Hematopoietic multipotent progenitor cell treated with erythropoietin and hydrocortisone succinate and interleukin-3 and kit ligand, for 15 days (in vitro differentiated cells): ENCODE measurements around the gene ATP2B1.
"Not testable (repeated sequence)": the region's sequence is repeated elsewhere in the genome, so short reads cannot be mapped to it uniquely, and the experiment has no call there.

ENCODE experiments used
- DNase-seq: peaks from one replicate; pipeline ENCODE4 v3.0.0-alpha.2; 2015; ENCODE audit warnings: low spot score

Gene ATP2B1

DNA sequence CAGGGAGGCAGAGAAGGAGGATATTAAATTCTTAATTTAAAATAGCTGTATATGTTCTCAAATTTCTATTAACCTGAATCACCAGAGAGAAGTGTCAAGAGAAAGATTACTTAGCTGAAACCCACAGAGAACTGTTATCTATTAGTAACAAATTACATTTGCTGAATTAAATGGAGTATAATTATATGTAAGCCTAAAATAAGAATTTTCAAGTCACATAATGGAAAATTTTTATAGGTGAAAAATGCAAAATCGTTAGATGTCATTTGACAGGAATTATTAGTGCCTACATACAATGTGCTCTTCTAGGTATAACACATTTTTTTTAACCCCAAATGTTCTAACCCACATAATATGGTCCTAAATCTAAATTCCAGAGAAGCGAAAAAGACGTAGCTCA is 4.1 kb upstream of the ATP2B1 start:
- DNase-seq = no peak

DNA sequence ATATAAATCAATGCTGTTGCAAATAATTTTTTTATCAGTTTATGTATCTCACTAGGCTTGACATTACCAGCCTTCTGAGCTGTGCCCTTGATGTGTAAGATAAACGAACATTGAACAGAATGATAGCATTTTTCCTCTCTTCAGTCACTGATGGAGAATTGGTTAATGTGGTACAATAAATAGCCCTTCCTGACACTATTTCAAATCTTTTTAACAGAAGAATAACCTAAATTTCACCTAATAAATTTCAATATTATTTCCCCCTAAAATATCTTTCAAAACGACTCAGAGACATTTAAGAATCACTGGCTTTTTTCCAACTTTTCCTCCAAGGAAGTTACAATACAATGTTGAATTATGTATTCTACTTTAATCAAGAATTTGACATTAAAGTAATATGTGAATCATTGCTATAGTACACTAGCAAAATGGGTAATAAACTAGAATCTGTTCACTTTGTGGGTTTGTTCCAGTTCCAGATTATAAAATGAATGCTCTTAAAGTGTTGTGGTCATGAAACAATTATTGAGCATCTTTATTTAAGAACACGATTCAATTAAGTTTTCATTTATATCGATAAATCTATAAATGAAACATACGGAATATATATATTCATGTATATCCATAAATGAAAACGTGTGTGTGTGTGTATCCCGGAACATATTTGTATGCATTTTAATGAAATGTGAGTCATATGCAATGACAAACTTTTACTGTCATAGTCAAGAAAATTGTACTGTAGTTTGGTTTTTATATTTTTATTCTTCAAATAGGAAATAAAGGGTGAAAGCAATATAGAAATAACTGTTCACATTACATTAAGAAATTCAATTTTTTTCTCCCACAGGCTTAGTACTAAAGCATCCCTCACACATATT is 2.5 kb upstream of the ATP2B1 start:
- DNase-seq = no peak

DNA sequence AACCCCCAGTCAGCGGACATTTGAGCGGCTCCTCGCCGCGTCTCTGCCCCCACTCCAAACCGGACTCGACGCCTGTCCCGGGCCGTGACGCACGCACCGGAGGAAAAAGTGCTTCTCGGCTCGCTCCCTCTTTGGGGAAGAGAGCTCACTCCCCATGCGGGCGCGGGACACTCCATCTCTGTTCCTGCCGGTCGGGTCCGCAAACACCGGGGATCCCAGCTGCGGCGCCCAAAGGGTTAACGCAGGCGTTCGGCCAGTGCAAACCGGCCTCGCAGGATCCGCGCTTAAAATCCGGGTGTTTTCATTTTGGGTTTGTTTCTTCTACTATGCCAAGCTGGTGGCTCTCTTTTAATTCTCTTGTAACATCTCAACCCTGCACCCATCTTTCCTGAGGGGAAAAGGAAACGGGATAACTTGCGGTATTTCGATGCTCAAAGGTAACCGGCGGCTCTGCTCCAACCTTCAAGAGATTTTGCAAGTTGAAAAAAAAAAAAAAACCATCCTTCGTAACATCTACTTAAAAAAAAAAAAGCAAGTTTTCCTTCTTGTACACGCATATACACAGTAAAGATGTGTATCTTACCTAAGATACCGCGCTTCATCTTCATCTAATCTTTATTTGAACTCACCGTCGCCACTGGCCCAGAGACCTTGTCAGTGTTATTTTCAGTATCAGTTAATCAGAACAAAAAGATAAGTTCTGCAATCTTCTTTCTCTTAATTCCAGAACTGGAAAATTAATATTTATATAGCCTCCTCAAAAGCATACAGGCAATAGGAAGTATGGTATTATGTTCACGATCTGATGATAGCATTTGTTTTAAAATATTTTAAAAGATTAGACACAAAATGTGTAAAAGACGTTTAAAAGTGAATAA is 1.6 kb upstream of the ATP2B1 start:
- DNase-seq = no peak

DNA sequence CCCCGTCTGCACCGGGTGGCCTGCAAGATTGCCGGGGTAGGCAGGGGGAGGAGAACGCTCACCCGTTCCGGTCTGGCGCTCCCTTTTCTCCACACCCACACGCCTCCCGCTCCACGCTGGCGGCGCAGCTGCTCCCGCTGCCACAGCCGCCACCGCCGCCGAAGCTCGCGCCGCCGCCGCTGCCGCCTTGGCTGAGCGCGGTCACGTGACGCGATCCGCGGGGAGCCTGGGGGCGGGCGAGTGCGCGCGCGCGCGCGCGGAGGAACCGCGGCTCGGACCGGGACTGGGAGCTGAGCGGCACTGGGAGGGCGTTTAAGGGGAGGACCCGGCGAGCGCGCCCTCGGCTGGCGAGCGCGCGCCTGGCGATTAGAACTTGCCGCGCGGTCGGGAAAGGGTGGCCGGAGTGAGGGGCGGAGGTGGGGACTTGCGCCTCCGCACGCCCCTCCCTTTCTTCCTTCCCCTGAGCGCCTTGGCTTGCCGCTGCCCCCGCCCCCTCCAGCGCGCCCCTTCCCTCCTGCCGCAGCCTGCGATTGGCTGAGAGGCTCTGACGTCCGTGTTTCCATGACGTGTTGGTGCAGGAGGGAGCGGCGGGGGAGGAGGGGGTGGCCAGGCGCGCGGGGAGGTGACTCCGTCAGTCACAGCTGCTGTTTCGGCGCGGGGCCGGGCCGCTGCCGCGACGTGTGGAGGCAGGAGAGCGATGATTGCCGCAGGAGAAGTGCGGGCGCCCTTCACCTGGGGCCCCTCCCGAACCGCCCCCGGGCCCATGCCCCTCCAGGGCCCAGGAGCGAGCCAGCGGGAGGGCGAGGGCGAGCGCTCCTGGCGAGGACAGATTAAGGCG is 738 bp upstream of the ATP2B1 start:
- DNase-seq = peak; percentile 94

DNA sequence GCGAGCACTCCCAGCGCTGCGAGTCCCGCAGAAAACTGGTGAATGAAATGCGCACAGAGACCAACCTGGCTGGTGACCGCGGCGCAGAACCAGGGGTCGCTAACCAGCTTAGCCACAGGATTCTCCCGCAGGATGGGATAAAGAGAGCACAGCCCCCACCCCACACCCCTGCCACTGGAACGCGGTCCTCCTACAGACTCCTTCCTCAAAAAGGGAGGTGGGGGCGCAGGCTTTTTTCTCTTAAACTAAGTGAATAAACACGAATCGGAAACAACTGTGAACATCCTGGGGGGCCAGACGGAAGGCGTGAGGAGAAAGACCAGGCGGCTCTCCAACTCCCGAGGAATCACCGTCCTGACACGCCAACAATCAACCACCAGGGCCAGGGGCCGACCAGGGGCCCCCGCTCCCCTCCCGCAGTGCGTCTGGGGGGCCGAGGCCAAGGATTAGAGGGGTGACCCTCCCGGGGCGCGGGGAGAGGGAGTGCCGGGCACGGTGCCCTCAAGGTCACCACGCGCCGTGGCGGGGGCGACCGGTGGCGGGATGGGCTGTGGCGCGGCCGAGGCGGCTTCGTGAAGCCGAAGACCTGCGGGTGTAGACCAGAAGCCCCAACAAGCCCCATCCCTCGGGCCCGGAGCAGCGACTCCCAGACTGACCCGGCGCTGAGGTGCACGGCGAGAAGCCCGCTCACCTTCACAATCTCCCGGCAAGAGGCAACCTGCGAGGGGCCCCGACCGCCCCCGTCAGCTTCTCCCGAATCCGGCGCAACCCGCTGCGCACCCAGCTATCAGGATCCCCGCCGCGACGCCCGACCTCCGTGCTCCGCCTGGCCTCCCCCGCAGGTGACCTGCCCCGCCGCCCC is 704 bp downstream of the ATP2B1 start:
- peak; percentile 13 for DNase-seq

DNA sequence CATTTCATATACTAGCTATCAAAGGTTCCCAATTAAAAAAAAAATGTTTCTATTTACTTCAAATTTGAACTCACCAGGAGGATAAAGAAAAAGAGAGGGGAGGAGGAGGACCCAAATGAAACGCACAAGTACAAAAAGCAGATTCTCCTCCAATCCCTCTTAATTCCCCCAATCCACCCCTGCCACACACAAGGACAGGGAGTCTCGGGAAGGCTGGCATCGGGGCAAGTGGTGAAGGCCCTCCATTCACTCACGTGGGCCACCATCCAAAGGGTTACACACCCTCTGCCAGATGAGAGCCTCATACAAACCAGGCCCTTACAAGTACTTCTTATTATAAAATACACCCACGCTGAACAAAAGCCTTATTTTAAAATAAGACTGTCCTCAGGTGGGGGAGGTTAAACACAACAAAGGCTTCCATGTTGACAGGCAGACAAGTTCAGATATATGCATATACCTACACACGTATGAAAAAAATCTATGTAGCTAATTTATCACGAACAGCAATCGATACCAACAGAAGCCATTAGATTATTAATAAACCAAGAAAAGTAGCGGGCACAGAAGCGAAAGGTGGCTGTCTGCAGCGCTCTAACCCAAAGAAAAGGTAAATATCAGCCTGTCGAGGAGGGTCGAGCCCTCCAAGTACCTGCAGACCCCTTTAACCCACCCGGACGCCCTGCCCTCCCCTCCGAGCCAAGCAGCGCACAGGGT is 1.5 kb downstream of the ATP2B1 start:
- DNase-seq = no peak

DNA sequence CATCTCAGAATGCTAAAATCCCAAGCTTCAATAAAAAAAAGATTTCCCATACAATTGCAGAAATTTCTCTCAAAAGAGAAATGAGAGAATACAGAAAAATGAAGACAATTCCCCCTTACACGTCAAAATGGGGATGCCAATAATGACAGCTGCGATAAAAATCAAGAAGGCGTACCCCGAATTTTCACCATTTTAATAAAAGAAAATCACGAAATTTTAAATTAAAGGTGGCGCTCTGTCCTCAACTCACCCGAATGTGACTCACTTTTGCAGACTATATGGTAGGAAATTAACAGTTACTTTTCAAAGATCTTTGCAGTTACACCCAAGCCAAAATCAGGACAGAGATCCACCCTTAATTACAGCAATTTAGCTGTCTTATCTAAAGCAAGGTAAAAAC is 2.1 kb downstream of the ATP2B1 start:
- DNase-seq = no peak

DNA sequence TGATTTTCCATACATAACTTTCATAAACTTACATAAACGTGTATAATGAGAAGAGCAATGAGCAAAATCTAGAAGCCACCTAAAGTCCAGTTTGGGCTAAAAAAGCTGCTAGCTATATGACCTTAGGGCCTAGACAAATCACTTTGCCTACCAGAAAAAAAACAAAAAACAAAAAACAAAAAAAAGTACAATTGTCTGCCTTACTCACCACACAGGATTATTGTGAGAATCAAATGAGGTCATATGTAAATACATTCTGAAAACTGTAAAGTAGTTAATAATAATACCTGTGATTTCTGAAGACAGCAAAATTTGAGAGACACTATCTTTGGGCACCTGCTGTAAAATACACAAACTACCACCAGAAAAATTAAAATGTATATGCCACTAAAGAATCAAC is 4.2 kb downstream of the ATP2B1 start:
- DNase-seq = no peak

DNA sequence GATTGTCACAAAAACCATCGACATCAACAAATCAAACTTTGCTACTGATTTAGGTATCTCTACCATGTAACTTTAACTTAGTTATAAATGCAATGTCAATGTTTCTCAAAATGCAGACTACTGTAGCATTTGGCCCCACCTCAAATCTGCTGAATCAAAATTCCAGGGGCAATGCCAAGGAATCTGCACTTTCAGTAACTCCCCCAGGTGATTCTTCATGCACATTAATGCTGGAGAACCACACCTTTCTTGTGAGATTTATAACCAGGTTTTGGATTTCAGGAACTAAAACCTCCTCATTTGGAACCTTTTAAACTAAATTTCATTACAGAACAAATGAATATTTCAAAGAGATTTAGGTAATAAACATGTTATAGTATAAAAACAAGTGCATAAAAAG is 4.9 kb downstream of the ATP2B1 start:
- DNase-seq = no peak

DNA sequence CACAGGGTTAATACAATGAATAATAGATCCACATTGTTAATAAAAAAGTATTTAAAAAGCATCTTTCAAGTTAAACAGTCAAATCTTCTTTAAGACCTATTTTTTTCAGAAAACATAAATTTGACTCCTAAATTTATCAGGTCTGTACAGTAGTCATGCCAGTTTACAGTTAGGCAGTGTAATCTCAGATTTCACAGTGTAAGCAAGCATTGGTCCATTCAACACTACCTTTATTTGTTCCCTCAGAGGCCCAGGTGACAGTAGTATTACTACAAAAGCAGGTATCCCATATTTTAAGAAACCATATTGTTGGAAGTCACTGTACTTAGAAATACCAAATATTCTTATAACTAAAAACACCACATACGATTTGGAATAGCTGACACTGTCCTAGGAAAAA is 6.1 kb downstream of the ATP2B1 start:
- DNase-seq = no peak

DNA sequence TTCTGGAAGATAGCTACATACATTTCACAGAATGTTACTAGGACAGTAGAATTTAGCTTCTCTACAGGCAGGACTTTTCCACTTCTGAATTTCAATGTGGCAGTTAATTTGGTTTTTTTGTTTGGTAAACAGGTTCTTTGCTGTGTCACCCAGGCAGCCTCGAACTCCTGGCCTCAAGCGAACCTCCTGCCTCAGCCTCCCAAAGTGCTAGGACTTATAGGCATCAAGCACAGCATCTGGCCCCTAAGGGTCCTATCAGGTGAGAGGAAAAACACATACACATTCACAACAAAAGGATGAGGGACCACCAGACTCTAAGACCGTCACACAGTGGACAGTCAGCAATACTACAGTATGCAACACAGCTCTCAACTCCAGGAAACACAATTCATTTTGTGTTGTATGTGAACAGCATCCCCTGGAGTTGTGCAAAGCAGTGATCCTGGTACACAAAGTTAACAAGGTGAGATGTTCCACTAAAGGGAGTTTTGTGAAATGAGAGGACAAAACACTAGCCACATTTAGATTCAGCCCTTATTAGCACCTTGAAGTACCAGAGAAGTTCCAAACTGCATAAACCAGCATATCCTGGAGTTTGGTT is 6.9 kb downstream of the ATP2B1 start:
- no peak for DNase-seq

DNA sequence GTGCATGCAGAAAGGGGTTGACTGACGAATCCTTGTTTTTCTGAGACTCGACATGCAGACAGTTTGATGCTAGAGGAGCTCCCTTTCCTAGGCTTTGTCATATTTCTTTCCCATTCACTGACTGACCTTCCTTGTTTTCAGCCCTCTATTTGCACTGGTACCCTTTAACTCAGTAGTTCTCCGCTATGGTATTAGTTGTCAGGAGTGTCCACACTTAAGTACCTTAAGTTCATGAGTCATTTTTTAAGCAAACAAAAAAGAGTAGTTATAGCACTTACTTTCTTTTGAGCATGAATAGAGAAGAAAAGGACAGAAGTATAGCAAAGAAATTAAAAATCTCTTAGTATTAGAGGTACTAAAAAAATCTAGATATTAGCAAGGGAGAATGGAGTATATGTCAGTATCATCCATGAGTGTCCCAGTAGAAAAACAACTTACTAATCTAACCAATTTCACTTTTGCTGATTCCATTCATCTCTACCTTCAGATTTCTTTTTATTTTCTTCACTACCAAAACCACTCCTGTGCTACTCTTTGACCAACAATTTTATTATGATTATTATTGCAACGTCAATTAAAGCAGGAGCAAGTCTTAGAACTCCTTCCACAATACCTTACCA is 8.3 kb downstream of the ATP2B1 start:
- DNase-seq = no peak

DNA sequence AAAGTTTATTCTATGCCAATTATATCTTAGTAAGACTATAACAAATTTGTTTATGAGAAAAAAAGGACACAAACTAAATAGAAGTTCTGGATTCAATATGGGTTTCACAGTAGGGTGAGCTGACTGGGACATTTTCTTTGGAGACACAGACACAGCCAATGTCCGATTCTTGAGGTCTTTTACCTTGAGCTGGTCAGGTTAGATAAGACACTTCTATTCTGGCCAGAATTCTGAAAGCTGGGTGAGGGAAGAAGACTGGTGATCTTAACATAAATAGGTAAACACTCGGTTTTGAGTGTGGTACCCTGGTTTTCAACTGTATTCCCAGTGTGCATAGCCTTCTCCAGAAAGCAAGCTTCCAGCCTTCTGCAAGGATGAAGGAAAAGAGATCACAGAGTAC is 10.0 kb downstream of the ATP2B1 start:
- DNase-seq = no peak

DNA sequence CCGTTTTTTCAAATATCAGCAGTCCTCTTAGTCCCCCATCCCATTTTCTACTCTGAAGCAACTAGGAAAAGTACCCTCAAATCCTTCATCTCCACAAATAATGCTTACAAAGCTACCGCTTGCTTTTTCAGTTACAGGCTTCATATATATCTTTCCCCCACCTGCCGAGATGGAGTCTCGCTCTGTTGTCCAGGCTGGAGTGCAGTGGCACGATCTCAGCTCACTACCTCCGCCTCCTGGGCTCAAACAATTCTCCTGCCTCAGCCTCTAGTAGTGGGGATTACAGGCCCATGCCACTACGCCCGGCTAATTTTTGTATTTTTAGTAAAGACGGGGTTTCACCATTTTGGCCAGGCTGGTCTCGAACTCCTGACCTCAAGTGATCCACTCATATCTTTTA is 10.9 kb downstream of the ATP2B1 start:
- not testable (repeated sequence) for DNase-seq

DNA sequence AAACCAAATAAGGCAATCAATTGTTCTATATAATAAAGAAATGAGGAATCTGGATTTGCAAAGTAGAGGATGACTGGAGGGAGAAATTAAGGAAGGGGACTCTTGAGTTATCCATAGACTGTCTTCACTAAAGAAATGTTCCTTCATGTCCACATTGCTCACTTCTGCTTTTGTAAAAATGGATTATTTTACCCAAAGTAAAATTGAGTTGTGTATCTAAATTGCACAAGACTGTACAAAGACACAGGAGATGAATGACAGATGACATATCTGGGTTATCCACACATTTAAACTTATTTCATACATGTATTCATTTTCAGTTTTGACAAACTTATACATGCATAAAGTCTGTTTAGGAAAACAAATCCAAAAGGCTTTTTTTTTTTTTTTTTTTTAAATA is 11.3 kb downstream of the ATP2B1 start:
- no peak for DNase-seq

DNA sequence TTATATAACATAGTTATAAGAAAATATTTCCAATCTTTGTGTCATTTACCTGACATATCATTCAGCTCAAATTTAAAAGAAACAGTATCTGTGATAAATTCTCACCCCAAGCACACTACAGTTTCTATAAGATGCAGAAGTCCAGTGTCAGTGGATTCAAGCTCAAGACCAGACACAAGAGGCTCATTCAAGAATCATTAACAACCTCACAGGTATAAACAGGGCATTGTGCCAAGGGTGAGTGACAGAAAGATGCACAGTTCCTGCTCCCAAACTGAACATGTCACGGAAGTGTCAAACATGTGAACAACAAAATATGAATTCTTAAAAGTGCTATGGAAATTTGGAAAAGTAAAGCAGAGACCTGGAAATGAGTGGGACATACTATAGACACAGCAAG is 12.8 kb downstream of the ATP2B1 start:
- no peak for DNase-seq

DNA sequence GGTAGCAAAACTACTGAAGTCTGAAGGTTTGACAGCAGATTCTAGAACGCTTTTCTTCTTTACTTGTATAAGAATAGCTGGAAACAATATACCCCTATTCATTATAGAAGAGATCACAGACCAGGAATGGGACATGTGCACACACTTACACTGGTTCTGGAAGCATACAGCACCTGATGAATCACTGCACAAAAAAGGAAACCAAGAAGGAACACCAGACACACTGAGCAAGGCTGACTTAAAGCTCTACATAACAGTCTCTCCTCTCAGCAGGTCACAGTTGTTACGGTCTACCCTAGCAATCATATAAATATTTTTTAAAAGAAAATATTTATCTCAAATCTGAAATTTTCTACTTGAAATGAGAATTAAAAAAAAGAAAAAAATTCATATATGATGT is 13.5 kb downstream of the ATP2B1 start:
- DNase-seq = no peak

DNA sequence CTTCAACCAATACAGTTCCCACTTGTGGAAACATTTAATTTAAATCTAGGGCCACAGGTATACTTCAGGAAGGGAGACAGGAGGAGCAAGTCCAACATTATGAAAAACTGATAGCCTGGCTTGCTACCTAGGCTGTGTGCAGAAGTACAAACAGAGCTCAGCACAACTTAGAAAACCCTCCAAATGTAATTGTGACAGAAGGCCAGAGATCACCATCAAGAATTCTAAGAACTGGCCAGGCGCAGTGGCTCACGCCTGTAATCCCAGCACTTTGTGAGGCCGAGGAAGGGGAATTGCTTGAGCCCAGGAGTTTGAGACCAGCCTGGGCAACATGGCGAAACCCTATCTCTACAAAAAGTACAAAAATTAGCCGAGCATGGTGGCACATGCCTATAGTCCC is 14.1 kb downstream of the ATP2B1 start:
- no peak for DNase-seq

DNA sequence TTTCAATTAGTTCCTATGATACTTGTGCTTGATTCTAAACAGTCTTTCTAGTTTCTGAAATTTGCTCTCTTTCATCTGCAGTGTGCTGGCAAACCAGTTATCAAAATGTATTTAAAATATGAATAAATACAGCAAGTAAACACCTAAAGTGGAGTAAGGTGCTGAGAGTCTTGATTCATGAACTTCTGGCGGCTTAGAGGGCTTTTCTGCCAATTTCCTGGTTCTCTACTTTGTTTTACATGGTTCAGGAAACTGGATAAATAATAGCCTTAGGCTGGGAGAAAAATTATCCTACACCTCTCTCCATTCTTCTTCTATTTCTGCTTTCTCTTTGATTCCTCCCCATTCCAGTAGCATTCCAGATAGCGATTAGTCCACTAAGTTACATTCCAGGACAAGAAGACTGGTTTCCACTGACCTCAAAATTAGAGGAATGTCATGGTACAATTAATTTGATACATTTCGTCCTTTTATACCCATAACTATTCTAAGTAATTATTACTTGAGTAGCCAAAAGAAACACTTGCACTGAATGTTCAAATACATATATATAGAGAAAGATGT is 14.9 kb downstream of the ATP2B1 start:
- DNase-seq = no peak

DNA sequence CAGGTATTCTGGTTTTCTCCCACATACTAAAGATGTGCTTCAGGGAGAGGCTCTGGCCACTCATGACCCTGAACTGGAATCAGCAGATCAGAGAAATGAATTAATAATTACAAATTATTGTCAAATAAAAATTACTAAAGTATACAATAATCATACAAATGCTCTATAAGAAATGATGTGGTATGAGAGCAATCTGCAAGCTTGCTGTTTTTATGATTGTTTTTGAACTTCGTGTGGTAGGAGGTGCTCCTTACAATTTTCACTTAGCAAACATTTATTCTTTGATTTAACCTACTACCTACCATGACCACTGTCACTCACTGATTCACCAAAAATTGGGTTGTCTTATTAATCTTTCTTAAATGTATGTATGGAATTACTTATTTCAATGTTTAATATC is 16.2 kb downstream of the ATP2B1 start:
- no peak for DNase-seq
